Measurements from ENCODE around the gene PKNOX1.
"Not testable (repeated sequence)": the region's sequence is repeated elsewhere in the genome, so short reads cannot be mapped to it uniquely, and the experiment has no call there.

Gene PKNOX1

DNA sequence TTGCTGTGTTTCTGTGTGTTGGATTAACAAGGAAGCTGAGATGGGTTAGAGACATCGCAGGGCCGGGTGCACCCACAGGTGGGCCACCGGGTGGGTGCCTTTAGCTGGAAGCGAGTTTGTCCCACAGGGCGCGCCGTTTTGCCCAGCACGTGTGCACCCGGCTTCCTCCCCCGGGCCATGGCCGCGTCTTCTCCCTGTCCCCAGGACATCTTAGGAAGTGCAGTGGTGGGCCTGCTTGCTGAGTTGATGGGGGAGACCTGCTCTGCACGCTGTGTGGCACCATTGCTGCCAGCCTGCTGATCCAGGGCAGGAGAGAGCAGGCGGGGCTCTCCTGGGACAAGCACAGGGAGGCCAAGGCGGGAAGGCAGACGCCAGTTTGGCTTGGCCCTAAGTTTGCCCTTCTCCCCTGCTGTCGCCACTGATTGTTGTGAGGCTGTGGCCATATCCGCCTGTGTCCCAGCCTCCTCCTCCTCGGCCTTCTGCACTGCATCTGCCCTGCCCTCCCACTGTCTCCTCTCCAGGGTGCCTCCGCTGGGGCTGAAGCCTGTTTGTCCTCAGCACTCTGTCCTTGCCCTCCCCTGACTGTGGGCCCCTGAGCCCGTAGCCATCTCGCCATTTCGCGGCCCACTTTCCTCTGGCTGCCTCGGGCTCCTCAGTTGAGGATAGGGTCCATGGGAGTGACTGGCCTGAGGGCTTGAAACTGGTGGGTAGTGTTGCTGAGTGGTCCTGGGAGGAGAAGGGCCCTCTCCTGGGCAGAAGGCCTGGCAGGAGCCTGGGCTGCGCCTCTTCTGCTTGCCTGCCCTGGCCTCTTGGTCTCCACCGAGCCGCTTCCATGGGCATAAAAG, 47.6 kb downstream of the PKNOX1 start:
- DNase-seq = no peak

GRCh38 chr21:43023175-43023574, 48.8 kb downstream of the PKNOX1 start:
- DNase-seq = no peak

GRCh38 chr21:43024439-43025136, 50.2 kb downstream of the PKNOX1 start:
- no peak for DNase-seq

DNA sequence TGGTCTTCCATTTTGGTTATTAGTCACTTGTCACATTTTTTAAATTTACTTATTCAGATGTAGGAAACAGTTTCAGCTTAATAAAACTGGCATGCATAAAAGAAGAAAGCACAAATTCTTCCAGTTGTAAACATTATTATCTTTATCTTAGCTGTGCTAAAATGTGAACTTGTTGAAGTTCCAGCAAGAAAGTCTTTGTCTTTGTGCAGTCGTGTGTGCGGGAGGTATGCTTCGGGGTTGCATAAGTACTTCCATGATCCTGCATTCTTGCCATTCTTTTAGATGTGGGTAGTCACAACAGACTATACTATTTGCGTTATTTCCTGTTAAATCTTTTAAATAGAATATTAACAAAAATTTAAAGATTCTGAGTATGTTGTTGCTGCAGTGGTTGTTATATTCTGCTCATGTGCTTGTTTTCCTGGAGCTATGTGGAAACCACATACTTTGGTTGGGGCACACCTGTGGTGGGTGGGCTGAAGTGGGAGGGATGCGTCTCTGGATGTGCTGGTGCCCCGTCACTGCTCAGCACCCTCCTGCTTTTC, 51.3 kb downstream of the PKNOX1 start:
- peak; percentile 76 for DNase-seq

GRCh38 chr21:43027846-43028731, 53.7 kb downstream of the PKNOX1 start:
- DNase-seq = no peak

GRCh38 chr21:43029785-43030184, 55.4 kb downstream of the PKNOX1 start:
- DNase-seq = no peak

DNA sequence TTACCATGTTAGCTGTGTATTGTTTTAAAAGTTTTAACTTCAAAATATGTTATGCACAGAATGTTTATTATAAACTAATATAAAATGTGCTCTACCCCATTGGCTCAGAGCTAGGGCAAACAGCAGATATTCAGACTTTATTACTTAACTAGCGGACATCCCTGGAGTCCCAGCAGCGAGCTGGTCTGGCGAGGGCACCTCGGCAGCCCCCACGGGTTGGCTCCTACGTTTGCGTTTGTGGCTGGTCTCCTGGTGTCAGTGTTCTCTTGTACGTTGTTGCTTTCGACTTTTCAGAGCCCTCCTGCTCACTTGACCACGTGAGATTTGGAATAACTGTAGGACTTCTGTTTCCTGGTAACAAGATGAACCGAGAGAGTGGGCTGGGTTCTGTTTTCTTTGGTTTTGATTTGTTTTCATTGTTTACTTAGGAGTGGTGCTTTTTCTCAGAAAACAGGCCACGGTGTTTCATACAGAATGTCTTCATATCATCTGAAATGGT, 56.8 kb downstream of the PKNOX1 start:
- no peak for DNase-seq

DNA sequence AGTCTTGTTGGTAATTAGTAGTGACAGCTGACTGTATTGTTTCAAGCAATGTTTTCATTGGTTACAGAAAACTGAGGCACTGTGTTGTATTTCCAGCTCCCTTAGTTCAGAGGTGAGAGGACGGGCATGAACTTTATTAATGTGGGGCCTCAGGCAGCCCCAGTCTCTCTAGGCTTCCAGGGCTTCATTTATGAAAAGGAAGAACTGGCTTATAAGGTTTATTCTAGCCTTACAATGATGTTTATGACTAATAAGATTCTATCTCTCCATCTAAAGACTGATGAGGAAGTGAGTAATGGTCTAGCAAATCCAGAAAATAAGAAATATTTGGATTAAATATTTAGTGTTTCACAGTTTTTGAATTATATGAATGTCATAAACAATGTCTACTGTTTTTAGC, 59.7 kb downstream of the PKNOX1 start:
- DNase-seq = peak; percentile 3

- DNase-seq = no peak
These were observed 60.5 kb downstream of the PKNOX1 start for GRCh38 chr21:43034826-43035225.

- not testable (repeated sequence) for DNase-seq
These were observed 62.5 kb downstream of the PKNOX1 start for GRCh38 chr21:43036889-43037288.

- DNase-seq = not testable (repeated sequence)
These were observed 63.7 kb downstream of the PKNOX1 start for GRCh38 chr21:43037918-43038658.

GRCh38 chr21:43038659-43039044, 64.3 kb downstream of the PKNOX1 start:
- DNase-seq = not testable (repeated sequence)

GRCh38 chr21:43042169-43042568, 67.8 kb downstream of the PKNOX1 start:
- DNase-seq = not testable (repeated sequence)

GRCh38 chr21:43043291-43043690, 68.9 kb downstream of the PKNOX1 start:
- not testable (repeated sequence) for DNase-seq

GRCh38 chr21:43044547-43044946, 70.2 kb downstream of the PKNOX1 start:
- not testable (repeated sequence) for DNase-seq

GRCh38 chr21:43045165-43045875, 71.0 kb downstream of the PKNOX1 start:
- not testable (repeated sequence) for DNase-seq

DNA sequence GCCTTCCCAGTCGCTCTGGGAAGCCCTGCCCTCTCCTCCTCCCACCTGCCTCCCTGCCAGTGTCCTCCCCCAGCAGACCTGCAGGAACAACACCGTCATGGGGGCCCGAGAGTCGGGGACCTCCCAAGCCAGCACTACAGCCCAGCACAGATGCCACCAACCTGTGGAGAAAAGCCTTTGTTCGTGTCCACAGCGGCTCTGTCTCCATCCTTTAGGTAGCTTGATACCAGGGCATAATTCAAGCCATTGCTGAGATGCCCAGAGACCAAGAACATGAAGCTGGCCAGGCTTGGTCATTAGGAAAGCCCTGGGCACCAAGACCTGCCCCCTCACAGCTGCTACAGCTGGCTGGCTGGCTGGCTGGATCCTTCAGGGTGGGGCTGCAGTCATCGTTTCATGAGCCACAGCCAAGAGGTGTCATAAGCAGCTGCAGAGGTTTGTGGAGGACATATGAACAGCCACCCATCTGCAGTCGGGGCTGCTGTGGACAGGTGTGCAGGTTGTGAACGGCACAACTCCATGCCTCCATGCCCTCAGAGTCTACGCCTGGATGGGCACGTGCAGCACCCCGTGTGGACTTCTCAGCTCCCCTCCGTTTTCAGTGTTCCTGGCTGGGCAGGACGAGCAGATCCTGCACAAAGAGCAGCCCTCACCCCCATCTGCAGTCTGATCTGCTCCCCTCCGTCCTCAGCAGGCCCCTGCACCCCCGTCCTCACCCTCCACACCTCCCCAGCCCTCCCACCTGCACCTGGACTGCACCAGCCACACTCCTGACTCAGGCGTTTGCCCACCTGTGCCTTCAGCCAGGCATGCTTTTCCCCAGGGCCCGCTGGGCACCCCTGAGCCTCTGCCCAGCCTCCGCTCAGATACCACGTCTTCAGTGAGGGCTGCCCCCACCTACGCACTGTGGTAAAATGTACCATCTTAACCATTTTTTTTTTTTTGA, 71.8 kb downstream of the PKNOX1 start:
- DNase-seq = not testable (repeated sequence)

DNA sequence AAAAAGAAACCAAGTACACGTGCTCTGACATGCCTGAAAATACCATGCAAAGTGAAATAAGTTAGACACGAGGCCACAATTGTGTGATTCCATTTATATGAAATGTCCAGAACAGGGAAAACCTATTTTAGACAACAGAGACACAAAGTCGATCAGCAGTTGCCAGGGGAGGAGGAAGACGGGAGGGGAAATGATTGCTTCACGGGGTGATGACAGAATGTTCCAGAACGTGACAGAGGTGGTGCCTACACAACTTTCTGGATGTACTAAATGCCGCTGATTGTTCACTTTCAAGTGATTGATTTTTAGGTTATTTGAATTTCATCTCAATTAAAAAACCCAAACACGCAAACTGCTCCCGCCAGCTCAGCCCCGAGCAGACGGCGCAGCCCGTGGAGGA, 78.8 kb downstream of the PKNOX1 start:
- DNase-seq = not testable (repeated sequence)

DNA sequence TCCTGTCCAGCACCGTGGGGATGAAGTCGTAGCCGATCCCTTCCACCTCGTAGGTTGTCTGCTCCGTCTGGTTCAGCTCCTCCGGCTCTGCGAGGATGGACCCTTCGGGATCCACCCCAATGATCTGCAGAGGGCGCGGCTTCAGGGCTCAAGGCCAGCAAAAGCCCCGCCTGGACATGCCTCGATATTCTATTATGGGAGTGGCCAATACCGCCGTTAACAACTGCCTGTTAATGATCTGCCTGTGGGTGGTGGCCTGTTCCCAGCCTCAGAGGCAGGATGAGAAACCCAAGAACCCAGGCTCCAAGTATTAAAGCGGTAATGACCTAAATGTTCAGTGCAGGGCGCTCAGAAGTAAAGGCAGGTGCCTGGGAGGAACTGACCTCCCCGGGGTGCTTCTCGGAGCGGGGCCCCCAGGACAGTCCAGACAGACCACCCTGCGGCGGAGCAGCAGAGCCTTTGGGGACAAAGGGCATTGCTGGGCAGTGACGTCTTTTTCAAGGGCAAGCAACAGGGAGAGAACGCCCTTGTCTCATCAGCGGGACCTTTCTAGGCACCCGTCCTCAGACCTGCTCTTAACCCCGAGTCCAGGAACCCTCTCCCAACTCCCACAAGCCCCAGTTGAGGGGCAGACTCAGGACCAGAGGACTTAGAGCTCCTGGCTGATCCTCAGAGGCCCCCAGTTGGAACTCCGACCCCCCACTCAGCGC, 88.7 kb downstream of the PKNOX1 start:
- not testable (repeated sequence) for DNase-seq
